Fibroblast of villous mesenchyme (primary cell): Measurements from ENCODE around the gene SLC4A2. TPM values are rescaled to one million over a fixed set of nuclear protein-coding genes. Genes with fewer than 3 reads are reported as not detected.
A peak's percentile ranks its signal among the peaks of the same experiment; 100 is the strongest.

Experiments used
- DNase-seq: peaks from one replicate; pipeline ENCODE4 v3.0.0-alpha.2; 2010; ENCODE audit warnings: low read depth
- H3K4me3 ChIP-seq: 2 replicates; pipeline ENCODE4 v1.5.1; 2011; ENCODE audit warnings: low read depth, mild to moderate bottlenecking, low read length
- total RNA-seq: library from RNA; depleted of rRNA; stranded (reverse); fragments of >200 nt; gene quantifications from 2 replicates; pipeline ENCODE4 v1.2.3, GENCODE V29; 2012
- TF ChIP-seq, protein P1 (sequence below): IDR thresholded peaks from 2 replicates; pipeline ENCODE4 v1.5.1; 2012; ENCODE audit warnings: low read depth, mild to moderate bottlenecking, low read length; ENCODE audit not compliant: insufficient read depth

Gene SLC4A2
- total RNA-seq, 1 donor = 85.5 TPM

DNA sequence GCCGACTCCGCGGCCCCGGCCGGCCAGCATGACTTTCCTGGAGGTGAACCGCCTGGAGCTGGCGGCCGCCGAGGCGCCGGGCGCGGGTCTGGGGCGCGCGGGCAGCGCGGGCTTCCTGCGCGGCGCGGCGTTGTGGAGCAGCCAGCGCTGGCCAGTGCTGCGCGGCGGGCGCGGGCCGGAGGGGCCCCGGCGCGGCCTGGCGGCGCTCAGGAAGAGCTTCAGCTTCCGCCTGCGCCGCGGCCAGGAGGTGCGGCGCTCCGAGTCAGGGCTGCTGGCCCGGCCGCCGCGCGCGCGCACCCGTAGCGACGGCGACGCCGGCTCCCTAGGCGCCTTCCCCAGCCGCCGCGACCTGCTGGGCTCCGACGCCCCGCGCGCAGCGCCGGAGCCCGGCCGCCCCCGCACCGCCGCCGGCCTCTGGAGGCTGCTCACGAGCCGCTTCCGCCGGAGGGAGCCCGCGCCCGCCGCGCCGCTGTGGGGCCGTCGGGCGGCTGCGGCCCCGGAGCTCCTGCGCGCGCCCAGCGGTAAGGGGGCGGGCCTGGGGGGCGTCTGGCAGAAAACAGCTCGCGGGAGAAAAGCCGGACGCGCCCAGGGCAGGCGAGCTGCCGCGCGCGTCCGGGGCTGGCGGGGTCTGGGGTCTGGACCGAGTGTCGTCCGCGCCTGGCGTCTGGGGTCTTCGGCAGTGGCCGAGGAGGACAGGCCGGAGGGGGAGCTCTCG, 55.9 kb downstream of the SLC4A2 start:
- TF ChIP-seq, protein P1, sequence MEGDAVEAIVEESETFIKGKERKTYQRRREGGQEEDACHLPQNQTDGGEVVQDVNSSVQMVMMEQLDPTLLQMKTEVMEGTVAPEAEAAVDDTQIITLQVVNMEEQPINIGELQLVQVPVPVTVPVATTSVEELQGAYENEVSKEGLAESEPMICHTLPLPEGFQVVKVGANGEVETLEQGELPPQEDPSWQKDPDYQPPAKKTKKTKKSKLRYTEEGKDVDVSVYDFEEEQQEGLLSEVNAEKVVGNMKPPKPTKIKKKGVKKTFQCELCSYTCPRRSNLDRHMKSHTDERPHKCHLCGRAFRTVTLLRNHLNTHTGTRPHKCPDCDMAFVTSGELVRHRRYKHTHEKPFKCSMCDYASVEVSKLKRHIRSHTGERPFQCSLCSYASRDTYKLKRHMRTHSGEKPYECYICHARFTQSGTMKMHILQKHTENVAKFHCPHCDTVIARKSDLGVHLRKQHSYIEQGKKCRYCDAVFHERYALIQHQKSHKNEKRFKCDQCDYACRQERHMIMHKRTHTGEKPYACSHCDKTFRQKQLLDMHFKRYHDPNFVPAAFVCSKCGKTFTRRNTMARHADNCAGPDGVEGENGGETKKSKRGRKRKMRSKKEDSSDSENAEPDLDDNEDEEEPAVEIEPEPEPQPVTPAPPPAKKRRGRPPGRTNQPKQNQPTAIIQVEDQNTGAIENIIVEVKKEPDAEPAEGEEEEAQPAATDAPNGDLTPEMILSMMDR = no peak
- H3K4me3 ChIP-seq = peak overlapping the region; percentile 21
- peak; percentile 38 for DNase-seq

DNA sequence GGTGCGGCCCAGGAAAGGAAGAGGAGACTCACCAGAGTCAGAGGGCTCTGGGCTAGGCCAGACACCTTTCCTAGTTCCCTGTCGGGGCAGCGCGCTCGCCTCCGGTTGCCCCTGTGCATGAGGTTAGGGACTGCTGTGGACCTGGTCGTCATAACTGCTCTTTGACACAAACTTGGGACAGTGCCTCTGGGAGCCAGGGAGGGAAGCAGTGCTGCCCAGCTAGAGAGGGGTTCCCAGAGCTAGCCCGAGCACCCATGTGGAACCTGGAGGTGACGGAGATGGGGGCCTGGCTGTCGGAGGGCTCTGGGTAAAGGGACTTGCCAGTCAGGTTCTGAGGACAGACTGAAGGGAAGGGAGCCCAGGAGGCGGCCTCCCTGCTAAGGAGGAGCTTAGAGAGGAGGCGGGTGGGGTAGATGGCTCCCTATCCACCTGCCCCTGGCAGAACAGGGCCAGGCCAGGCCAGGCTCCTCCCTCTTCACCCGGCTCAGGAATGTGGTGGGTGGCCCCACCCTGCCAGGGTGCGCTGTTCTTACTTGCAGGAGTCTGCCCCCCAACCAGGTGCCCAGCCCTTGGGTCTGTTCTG, 56.5 kb downstream of the SLC4A2 start:
- TF ChIP-seq, protein P1 = no peak
- H3K4me3 ChIP-seq = peak overlapping the region; percentile 21
- no peak for DNase-seq

DNA sequence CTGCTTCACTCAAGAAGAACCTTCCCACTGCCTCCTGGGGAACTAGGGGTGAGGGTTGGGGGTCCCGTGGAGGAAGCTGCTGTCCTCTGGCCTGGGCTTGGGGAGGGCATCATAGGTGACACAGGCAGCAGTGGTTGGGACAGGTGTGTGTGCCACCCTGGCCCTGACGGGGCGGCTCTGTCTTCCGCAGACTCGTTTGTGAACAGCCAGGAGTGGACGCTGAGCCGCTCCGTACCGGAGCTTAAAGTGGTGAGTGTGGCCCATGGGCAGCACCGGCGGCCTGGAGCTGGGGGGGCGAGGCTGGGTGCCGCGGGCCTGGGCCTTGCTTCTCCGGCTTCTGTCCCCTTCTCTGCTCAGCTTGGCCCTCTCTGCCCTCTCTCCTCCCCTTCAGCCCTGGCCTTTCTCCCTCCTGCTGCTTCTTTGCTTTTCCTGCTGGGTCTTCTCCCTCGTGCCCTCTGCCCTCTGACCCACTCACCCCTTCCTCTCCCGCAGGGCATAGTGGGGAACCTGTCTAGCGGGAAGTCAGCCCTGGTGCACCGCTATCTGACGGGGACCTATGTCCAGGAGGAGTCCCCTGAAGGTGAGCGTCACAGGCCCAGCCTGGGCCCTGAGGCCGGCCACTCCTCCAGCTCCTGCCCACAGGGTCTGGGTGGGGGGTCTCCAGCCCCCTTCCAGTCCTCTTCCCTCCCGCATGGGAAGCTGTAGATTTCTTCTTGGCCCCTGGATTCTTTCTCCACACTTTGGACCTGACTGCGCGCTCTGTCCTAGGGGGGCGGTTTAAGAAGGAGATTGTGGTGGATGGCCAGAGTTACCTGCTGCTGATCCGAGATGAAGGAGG, 57.4 kb downstream of the SLC4A2 start:
- H3K4me3 ChIP-seq = no peak overlapping the region
- no peak for DNase-seq
- TF ChIP-seq, protein P1 = no peak

DNA sequence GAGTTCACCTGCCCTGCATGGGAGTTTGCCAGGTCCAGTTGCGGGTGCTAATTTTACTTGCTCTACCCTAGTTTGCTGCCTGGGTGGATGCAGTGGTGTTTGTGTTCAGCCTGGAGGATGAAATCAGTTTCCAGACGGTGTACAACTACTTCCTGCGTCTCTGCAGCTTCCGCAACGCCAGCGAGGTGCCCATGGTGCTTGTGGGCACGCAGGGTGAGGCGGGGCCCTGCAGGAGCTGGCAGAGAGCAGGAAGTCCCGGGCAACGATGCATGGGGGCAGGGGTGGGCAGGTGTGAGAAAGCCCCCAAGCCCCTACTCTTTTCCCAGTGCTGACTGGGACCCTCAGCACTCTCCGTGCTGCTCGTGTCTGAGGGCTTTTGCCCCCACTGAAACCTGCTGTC, 58.2 kb downstream of the SLC4A2 start:
- TF ChIP-seq, protein P1 = no peak
- no peak for DNase-seq
- no peak overlapping the region for H3K4me3 ChIP-seq

DNA sequence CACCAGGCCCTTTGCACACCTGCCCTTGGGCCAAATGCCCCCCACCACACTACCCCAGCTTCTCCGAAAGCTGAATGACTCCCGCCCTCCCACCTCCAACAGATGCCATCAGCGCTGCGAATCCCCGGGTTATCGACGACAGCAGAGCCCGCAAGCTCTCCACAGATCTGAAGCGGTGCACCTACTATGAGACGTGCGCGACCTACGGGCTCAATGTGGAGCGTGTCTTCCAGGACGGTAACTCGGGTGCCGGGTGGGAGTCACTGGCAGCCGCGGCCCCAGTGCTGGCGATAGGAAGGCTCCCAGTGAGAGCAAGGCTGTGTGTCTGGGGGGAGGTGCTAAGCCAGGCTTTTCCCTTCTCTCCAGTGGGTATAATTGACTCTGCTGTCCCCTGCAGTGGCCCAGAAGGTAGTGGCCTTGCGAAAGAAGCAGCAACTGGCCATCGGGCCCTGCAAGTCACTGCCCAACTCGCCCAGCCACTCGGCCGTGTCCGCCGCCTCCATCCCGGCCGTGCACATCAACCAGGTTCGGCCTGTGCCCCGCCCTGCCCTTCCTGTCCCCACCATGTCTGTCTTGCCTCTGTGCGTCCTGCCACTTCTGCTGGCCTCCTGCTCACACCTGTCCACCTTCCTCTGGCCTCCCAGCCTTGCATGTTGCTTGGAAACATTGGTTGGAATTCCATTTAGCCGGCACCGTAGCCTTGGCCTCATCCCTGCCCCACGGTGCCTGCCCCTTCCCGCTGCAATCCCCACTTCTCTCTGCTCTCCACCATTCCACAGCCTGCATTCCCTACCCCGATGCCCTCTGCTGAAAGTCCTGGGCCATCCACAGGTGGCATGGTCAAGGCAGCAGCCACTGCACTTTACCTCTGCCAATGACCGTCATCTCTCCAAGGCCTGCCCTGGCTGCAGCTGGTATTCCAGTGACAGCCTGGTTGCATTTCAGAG, 59.0 kb downstream of the SLC4A2 start:
- no peak for DNase-seq
- TF ChIP-seq, protein P1 = no peak
- H3K4me3 ChIP-seq = no peak overlapping the region

DNA sequence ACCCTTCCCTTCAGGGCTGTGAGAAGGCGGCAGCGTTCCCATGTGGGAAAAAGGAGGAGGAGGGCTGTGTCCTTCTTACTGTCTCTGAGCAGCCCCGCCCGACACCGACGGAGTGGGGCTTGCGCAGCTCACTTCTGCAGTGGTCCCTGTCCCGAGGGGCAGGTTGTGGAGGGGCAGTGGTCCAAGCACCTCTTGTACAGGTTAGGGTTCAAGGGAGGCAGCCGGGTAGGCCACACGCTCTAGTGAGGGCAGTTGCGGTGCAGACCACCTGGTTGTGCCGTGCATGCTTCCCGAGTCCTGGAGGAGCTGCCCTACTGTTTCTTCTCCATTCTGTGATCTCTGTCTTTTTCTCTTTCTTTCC, 59.6 kb downstream of the SLC4A2 start:
- no peak overlapping the region for H3K4me3 ChIP-seq
- DNase-seq = no peak
- TF ChIP-seq, protein P1 = no peak
